ENCODE measurements around the gene MYO15B.

MYO15B gene

GRCh38 chr17:75619506-75620431, 32.2 kb downstream of the MYO15B start:
- Histone ChIP-seq H4K20me1 (ENCODE audit: insufficient read depth, low read length) (0 out of 2 replicates have a peak, but pooled peaks cover 2% of the 10 kb centered on the region), H3K4me1 (ENCODE audit: insufficient read depth, low read length) (no peaks in the 10 kb centered on the region), H3K4me2 (ENCODE audit: insufficient read depth, low read length) (no peak overlapping the region), H3K27me3 (ENCODE audit: insufficient read depth, low read length, poor library complexity) (no peaks in the 10 kb centered on the region), H3K36me3 (ENCODE audit: insufficient read depth, low read length) (no peaks in the 10 kb centered on the region), H3K9me3 (ENCODE audit: insufficient read depth, low read length, severe bottlenecking) (no peaks in the 10 kb centered on the region), H3K79me2 (ENCODE audit: insufficient read depth, low read length) (no peaks in the 10 kb centered on the region), H3K9ac (ENCODE audit: low read depth, low read length) (no peak overlapping the region), H3K27ac (ENCODE audit: low read length) (no peak overlapping the region), H2AFZ (ENCODE audit: low read depth, low read length) (no peak overlapping the region), H3K4me3 (ENCODE audit: low read depth in 1 of 2, low read length in 2 of 2) (no peak overlapping the region)
- DNase-seq (peak; percentile 37), ATAC-seq (ENCODE audit: insufficient read depth, low read depth) (peak; percentile 62)
- TF ChIP-seq EZH2 (IDR thresholded peaks at IDR 0.05; ENCODE audit: borderline replicate concordance, low read depth, low read length, severe bottlenecking) (no peak), CTCF (IDR thresholded peaks at IDR 0.05; ENCODE audit: borderline replicate concordance, extremely low read depth, low read length, poor library complexity, severe bottlenecking) (peak; percentile 72)

GRCh38 chr17:75621489-75621888, 33.9 kb downstream of the MYO15B start:
- TF ChIP-seq CTCF (IDR thresholded peaks at IDR 0.05; ENCODE audit: borderline replicate concordance, extremely low read depth, low read length, poor library complexity, severe bottlenecking) (no peak), EZH2 (IDR thresholded peaks at IDR 0.05; ENCODE audit: borderline replicate concordance, low read depth, low read length, severe bottlenecking) (no peak)
- H3K27ac ChIP-seq (ENCODE audit: low read length), result no peak overlapping the region
- no peak overlapping the region for H3K4me2 ChIP-seq (ENCODE audit: insufficient read depth, low read length)
- no peaks in the 10 kb centered on the region for H3K4me1 ChIP-seq (ENCODE audit: insufficient read depth, low read length)
- no peak overlapping the region for H2AFZ ChIP-seq (ENCODE audit: low read depth, low read length)
- H3K4me3 ChIP-seq (ENCODE audit: low read depth in 1 of 2, low read length in 2 of 2), result no peak overlapping the region
- H4K20me1 ChIP-seq (ENCODE audit: insufficient read depth, low read length), result 0 out of 2 replicates have a peak, but pooled peaks cover 7% of the 10 kb centered on the region
- no peaks in the 10 kb centered on the region for H3K36me3 ChIP-seq (ENCODE audit: insufficient read depth, low read length)
- DNase-seq (no peak), ATAC-seq (ENCODE audit: insufficient read depth, low read depth) (no peak)
- no peaks in the 10 kb centered on the region for H3K79me2 ChIP-seq (ENCODE audit: insufficient read depth, low read length)
- H3K27me3 ChIP-seq (ENCODE audit: insufficient read depth, low read length, poor library complexity), result no peaks in the 10 kb centered on the region
- no peaks in the 10 kb centered on the region for H3K9me3 ChIP-seq (ENCODE audit: insufficient read depth, low read length, severe bottlenecking)
- no peak overlapping the region for H3K9ac ChIP-seq (ENCODE audit: low read depth, low read length)

DNA sequence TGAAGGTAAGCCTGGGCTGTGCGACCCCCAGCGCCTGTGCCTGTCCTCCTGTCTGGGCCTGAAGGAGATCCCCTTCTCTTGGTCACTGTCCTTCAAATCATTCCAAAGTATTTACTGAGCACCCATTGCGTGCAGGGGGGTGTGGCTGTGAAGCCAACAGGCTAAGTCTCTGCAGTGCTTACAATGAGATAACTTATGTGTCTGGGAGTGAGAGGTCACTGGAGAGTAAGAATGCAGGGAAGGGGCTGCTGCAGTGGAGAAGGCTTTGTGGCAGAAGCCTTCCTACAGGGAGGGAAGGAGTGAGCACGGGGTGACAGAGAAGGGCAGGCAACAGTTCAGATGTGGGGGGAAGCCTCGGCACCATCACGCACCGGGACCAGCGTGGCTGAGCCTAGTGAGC, 34.5 kb downstream of the MYO15B start:
- H3K4me1 ChIP-seq (ENCODE audit: insufficient read depth, low read length), result no peaks in the 10 kb centered on the region
- no peaks in the 10 kb centered on the region for H3K27me3 ChIP-seq (ENCODE audit: insufficient read depth, low read length, poor library complexity)

More for the DNA sequence above, 34.5 kb downstream of the MYO15B start:
- 0 out of 2 replicates have a peak, but pooled peaks cover 7% of the 10 kb centered on the region for H4K20me1 ChIP-seq (ENCODE audit: insufficient read depth, low read length)
- H3K4me2 ChIP-seq (ENCODE audit: insufficient read depth, low read length), result no peak overlapping the region
- H3K9ac ChIP-seq (ENCODE audit: low read depth, low read length), result no peak overlapping the region
- no peak for ATAC-seq (ENCODE audit: insufficient read depth, low read depth)
- 0 out of 2 replicates have a peak, but pooled peaks cover 4% of the 10 kb centered on the region for H3K36me3 ChIP-seq (ENCODE audit: insufficient read depth, low read length)
- no peak for DNase-seq
- H3K9me3 ChIP-seq (ENCODE audit: insufficient read depth, low read length, severe bottlenecking), result no peaks in the 10 kb centered on the region
- TF ChIP-seq CTCF (IDR thresholded peaks at IDR 0.05; ENCODE audit: borderline replicate concordance, extremely low read depth, low read length, poor library complexity, severe bottlenecking) (no peak), EZH2 (IDR thresholded peaks at IDR 0.05; ENCODE audit: borderline replicate concordance, low read depth, low read length, severe bottlenecking) (no peak)
- no peak overlapping the region for H3K4me3 ChIP-seq (ENCODE audit: low read depth in 1 of 2, low read length in 2 of 2)
- no peak overlapping the region for H3K27ac ChIP-seq (ENCODE audit: low read length)
- no peaks in the 10 kb centered on the region for H3K79me2 ChIP-seq (ENCODE audit: insufficient read depth, low read length)
- H2AFZ ChIP-seq (ENCODE audit: low read depth, low read length), result no peak overlapping the region
